Measurements from ENCODE around the gene LIN7B.

DNA sequence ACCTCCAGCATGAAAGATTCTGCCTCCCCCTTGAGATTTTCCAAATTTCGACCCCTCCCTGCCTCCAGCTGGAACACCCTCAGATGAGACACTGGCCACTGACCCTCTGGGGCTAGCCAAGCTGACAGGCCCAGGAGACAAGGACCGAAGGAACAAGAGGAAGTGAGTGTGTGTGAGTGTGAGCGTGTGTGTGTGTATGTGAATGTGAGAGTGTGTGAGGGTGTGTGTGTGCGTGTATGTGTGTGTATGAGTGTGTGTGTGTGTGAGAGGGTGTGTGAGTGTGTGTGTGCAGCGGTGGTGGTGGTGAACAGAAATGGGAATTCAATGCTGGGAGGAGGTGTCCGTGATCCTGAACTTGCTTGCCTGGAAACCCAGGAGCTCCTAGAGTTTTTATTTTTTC is 27.2 kb downstream of the LIN7B start:
- TF ChIP-seq, protein P1, sequence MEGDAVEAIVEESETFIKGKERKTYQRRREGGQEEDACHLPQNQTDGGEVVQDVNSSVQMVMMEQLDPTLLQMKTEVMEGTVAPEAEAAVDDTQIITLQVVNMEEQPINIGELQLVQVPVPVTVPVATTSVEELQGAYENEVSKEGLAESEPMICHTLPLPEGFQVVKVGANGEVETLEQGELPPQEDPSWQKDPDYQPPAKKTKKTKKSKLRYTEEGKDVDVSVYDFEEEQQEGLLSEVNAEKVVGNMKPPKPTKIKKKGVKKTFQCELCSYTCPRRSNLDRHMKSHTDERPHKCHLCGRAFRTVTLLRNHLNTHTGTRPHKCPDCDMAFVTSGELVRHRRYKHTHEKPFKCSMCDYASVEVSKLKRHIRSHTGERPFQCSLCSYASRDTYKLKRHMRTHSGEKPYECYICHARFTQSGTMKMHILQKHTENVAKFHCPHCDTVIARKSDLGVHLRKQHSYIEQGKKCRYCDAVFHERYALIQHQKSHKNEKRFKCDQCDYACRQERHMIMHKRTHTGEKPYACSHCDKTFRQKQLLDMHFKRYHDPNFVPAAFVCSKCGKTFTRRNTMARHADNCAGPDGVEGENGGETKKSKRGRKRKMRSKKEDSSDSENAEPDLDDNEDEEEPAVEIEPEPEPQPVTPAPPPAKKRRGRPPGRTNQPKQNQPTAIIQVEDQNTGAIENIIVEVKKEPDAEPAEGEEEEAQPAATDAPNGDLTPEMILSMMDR (conservative IDR thresholded peaks at IDR 0.05; ENCODE audit: low read length), result no peak
- TF ChIP-seq EZH2phosphoT487 (IDR thresholded peaks at IDR 0.05; ENCODE audit: borderline replicate concordance, low read depth, low read length), result no peak
